WTC11 (cell line): ENCODE measurements around the gene TMEM98. TPM values are rescaled to one million over a fixed set of nuclear protein-coding genes. Genes with fewer than 3 reads are reported as not detected.

Experiments used
- ATAC-seq: fragments of 200-7000 bp; cut with Tn5 transposase; 2 replicates; pipeline ENCODE4 v1.10.0; 2021; ENCODE audit warnings: mild to moderate bottlenecking, moderate library complexity
- Bru-seq: library from RNA; stranded (reverse); fragments of 400-500 nt; gene quantifications from one replicate; lab custom pipeline; 2021; lab: Mats Ljungman, UMichigan
- CTCF ChIA-PET: fragments of 300-600 bp; sonication (Branson Sonifier 250); formaldehyde crosslinking; loops from one replicate; lab custom pipeline; 2021; ENCODE audit warnings: antibody characterized with exemption; lab: Charles Lee
- POLR2A ChIA-PET: fragments of 350-600 bp; sonication (Branson Sonifier 250); formaldehyde crosslinking; loops from one replicate; lab custom pipeline; 2021; ENCODE audit warnings: antibody characterized with exemption; lab: Charles Lee
- DNase-seq: peaks from one replicate; pipeline ENCODE4 v3.0.0; 2021; ENCODE audit warnings: low spot score
- H3K27ac Mint-ChIP-seq: 2 replicates; pipeline ENCODE4 v1.8.0; 2021; ENCODE audit warnings: mixed read lengths
- H3K27me3 Mint-ChIP-seq: 2 replicates; pipeline ENCODE4 v1.8.0; 2021; ENCODE audit warnings: low read depth, mild to moderate bottlenecking, moderate library complexity, mixed read lengths
- H3K36me3 Mint-ChIP-seq: 2 replicates; pipeline ENCODE4 v1.8.0; 2021; ENCODE audit warnings: mixed read lengths
- H3K4me1 Mint-ChIP-seq: 2 replicates; pipeline ENCODE4 v1.8.0; 2022; ENCODE audit warnings: mixed read lengths
- H3K4me3 Mint-ChIP-seq: 2 replicates; pipeline ENCODE4 v1.8.0; 2021; ENCODE audit warnings: mild to moderate bottlenecking, moderate library complexity, mixed read lengths
- H3K9me3 Mint-ChIP-seq: 2 replicates; pipeline ENCODE4 v1.8.0; 2021; ENCODE audit warnings: mixed read lengths
- CREB1 ChIP-seq: sonication (generic); formaldehyde crosslinking; IDR thresholded peaks from 2 replicates; pipeline ENCODE4 v1.8.0; 2023; ENCODE audit warnings: mild to moderate bottlenecking, missing genetic modification reagents
- CREM ChIP-seq: sonication (generic); formaldehyde crosslinking; IDR thresholded peaks from 2 replicates; pipeline ENCODE4 v1.8.1; 2022; ENCODE audit warnings: mild to moderate bottlenecking, missing genetic modification reagents, moderate library complexity
- ERG ChIP-seq: fragments of 250-450 bp; sonication (Bioruptor Pico); IDR thresholded peaks from 2 replicates; pipeline ENCODE4 v1.8.0; 2021; ENCODE audit warnings: mild to moderate bottlenecking
- FOXJ3 ChIP-seq: sonication (generic); formaldehyde crosslinking; IDR thresholded peaks from 2 replicates; pipeline ENCODE4 v1.9.0; 2021; ENCODE audit warnings: missing genetic modification reagents, mild to moderate bottlenecking, borderline replicate concordance
- FOXK1 ChIP-seq: sonication (generic); formaldehyde crosslinking; IDR thresholded peaks from 2 replicates; pipeline ENCODE4 v1.8.0; 2022; ENCODE audit warnings: mild to moderate bottlenecking, moderate library complexity, missing genetic modification reagents
- FOXP4 ChIP-seq: sonication (generic); formaldehyde crosslinking; IDR thresholded peaks from 2 replicates; pipeline ENCODE4 v1.8.0; 2022; ENCODE audit warnings: mild to moderate bottlenecking, missing genetic modification reagents
- HMGXB4 ChIP-seq: sonication (generic); formaldehyde crosslinking; IDR thresholded peaks from 2 replicates; pipeline ENCODE4 v1.8.1; 2023; ENCODE audit warnings: mild to moderate bottlenecking, moderate library complexity, missing genetic modification reagents
- NFE2L1 ChIP-seq: sonication (generic); formaldehyde crosslinking; IDR thresholded peaks from 2 replicates; pipeline ENCODE4 v1.8.1; 2023; ENCODE audit warnings: missing genetic modification reagents
- SP1 ChIP-seq: sonication (generic); formaldehyde crosslinking; conservative IDR thresholded peaks from 2 replicates; pipeline ENCODE4 v1.8.1; 2022; ENCODE audit warnings: missing genetic modification reagents
- ZBTB43 ChIP-seq: sonication (generic); formaldehyde crosslinking; IDR thresholded peaks from 2 replicates; pipeline ENCODE4 v1.8.1; 2023; ENCODE audit warnings: mild to moderate bottlenecking, missing genetic modification reagents
- ZNF121 ChIP-seq: sonication (generic); formaldehyde crosslinking; IDR thresholded peaks from 2 replicates; pipeline ENCODE4 v1.8.0; 2023; ENCODE audit warnings: missing genetic modification reagents
- ZNF423 ChIP-seq: fragments of 250-450 bp; sonication (Bioruptor Pico); IDR thresholded peaks from 2 replicates; pipeline ENCODE4 v2.1.2; 2022; ENCODE audit warnings: mild to moderate bottlenecking, moderate library complexity
- ZNF512 ChIP-seq: sonication (generic); formaldehyde crosslinking; IDR thresholded peaks from 2 replicates; pipeline ENCODE4 v1.8.1; 2022; ENCODE audit warnings: missing genetic modification reagents, borderline replicate concordance
- ZNF532 ChIP-seq: fragments of 250-450 bp; sonication (Bioruptor Pico); IDR thresholded peaks from 2 replicates; pipeline ENCODE4 v1.9.0; 2021; ENCODE audit warnings: mild to moderate bottlenecking, borderline replicate concordance
- long read RNA-seq, 3 experiments: library from RNA in 1 of 3; library from capped mRNA in 1 of 3; library from polyadenylated mRNA in 1 of 3; unstranded in 2 of 3; stranded (forward) in 1 of 3; transcript quantifications; one replicate each; pipeline ENCODE4 v2.0.0, GENCODE V29; 2021
- total RNA-seq: library from RNA; stranded (reverse); gene quantifications from 3 replicates; pipeline ENCODE4 v1.2.3, GENCODE V29; 2021

Gene TMEM98
- 66.0 to 70.3 TPM (median 69.8 TPM) in 3 replicates for total RNA-seq
- percentile 82 among the genes with signal in this experiment for Bru-seq, nascent RNA
- long read RNA-seq, experiment 1, full-length matches to known transcripts, result 187 of 232 reads
- long read RNA-seq, experiment 1, partial matches to known transcripts, result 14 of 232 reads
- long read RNA-seq, experiment 1, other reads (novel, unspliced or antisense), result 31 of 232 reads
- long read RNA-seq, experiment 2, full-length matches to known transcripts, result 41 of 101 reads
- long read RNA-seq, experiment 2, partial matches to known transcripts, result 31 of 101 reads
- long read RNA-seq, experiment 2, other reads (novel, unspliced or antisense), result 29 of 101 reads
- long read RNA-seq, experiment 3, full-length matches to known transcripts, result 157 of 206 reads
- long read RNA-seq, experiment 3, partial matches to known transcripts, result 10 of 206 reads
- long read RNA-seq, experiment 3, other reads (novel, unspliced or antisense), result 39 of 206 reads

GRCh38 chr17:32927724-32928585, at the start of gene TMEM98:
Gene TMEM98, plus strand, starts transcription at chr17:32928153. Its CDS starts 3,376 bp downstream, at chr17:32931529.
- POLR2A ChIA-PET, result interaction anchor here (2.3 kb wide), 1 partner anchor 51 kb away, joined by 7 read pairs; the partner anchor contains the start of gene MYO1D
- CTCF ChIA-PET, result interaction anchor here (0.7 to 3.0 kb wide), 7 partner anchors 9 to 145 kb away, joined by 3 to 26 read pairs (median 6); partner anchors contain the start of gene MYO1D
- peaks cover 12% of the 10 kb centered on the region for H3K4me1 Mint-ChIP-seq
- peak within 1 kb of the TSS; percentile 77 for H3K4me3 Mint-ChIP-seq
- TF ChIP-seq ZNF423 (CRISPR knock-in tag), result peak; percentile 76
- TF ChIP-seq ZNF532 (CRISPR knock-in tag), result no peak
- 0 out of 2 replicates have a peak, but pooled peaks have one; percentile 22 for TF ChIP-seq FOXP4 (CRISPR knock-in tag)
- TF ChIP-seq ZBTB43 (CRISPR knock-in tag), result peak; percentile 80; the same call in 1 of the 2 replicates
- no peak for TF ChIP-seq SP1 (CRISPR knock-in tag)
- TF ChIP-seq FOXJ3 (CRISPR knock-in tag), result no peak
- 0 out of 2 replicates have a peak, but pooled peaks have one; percentile 37 for TF ChIP-seq ZNF121 (CRISPR knock-in tag)
- H3K27ac Mint-ChIP-seq, result peak within 1 kb of the TSS; percentile 64; the same call in 1 of the 2 replicates
- peaks cover 9% of the 10 kb centered on the region for H3K36me3 Mint-ChIP-seq
- H3K27me3 Mint-ChIP-seq, result peaks cover 5% of the 10 kb centered on the region; the same call in 1 of the 2 replicates
- ATAC-seq (peak; percentile 78), DNase-seq (peak; percentile 43)
- peaks cover 14% of the 10 kb centered on the region for H3K9me3 Mint-ChIP-seq

GRCh38 chr17:32878211-32878610, 49.7 kb upstream of the TMEM98 start:
- no peaks in the 10 kb centered on the region for H3K9me3 Mint-ChIP-seq
- H3K27me3 Mint-ChIP-seq, result peaks cover 2% of the 10 kb centered on the region; the same call in 1 of the 2 replicates
- peaks cover 18% of the 10 kb centered on the region for H3K4me1 Mint-ChIP-seq
- DNase-seq (no peak), ATAC-seq (no peak)
- POLR2A ChIA-PET, result interaction anchor here (0.7 kb wide), 1 partner anchor 35 kb away, joined by 6 read pairs; no protein-coding TSS in a partner anchor
- CTCF ChIA-PET, result interaction anchor here (0.7 to 4.3 kb wide), 12 partner anchors 15 to 100 kb away, joined by 3 to 119 read pairs (median 22); partner anchors contain the start of gene TMEM98
- no peak for TF ChIP-seq CREB1 (CRISPR knock-in tag)
- no peak for TF ChIP-seq FOXK1
- no peak for TF ChIP-seq CREM (CRISPR knock-in tag)
- TF ChIP-seq NFE2L1 (CRISPR knock-in tag), result no peak
- no peak for TF ChIP-seq HMGXB4 (CRISPR knock-in tag)
- TF ChIP-seq ERG (CRISPR knock-in tag), result no peak
- no peak for TF ChIP-seq ZNF512 (CRISPR knock-in tag)
- no peaks in the 10 kb centered on the region; the same call in 1 of the 2 replicates for H3K36me3 Mint-ChIP-seq
- no peak overlapping the region for H3K4me3 Mint-ChIP-seq
- no peak overlapping the region for H3K27ac Mint-ChIP-seq
